IMR-90 (cell line): Measurements from ENCODE around the gene CLEC1A. TPM values are rescaled to one million over a fixed set of nuclear protein-coding genes. Genes with fewer than 3 reads are reported as not detected.

Experiments used
- ATAC-seq: fragments of 200-7000 bp; cut with Tn5 transposase; 2 replicates; pipeline ENCODE4 v1.9.1; 2020; ENCODE audit warnings: low read depth, mild to moderate bottlenecking, moderate library complexity
- BruUV-seq: library from RNA; stranded (reverse); fragments of 400-500 nt; replicated peaks from 2 replicates; lab custom pipeline; 2021; lab: Mats Ljungman, UMichigan
- CTCF ChIA-PET: fragments of 300-600 bp; formaldehyde crosslinking; extraction: SDS; loops from one replicate; lab custom pipeline; 2021; ENCODE audit warnings: antibody characterized with exemption; lab: Yijun Ruan, JAX
- POLR2A ChIA-PET: fragments of 300-600 bp; sonication (Branson Sonifier 250); formaldehyde crosslinking; loops from one replicate; lab custom pipeline; 2022; ENCODE audit warnings: antibody characterized with exemption; ENCODE audit not compliant: unreplicated experiment; lab: Charles Lee
- DNase-seq: peaks from one replicate; pipeline ENCODE4 v3.0.0; 2013
- H2AFZ ChIP-seq: replicated peaks from 2 replicates; pipeline ENCODE3; 2013; ENCODE audit warnings: low read length, mild to moderate bottlenecking; ENCODE audit not compliant: poor library complexity
- H2AK5ac ChIP-seq: 2 replicates; pipeline ENCODE4 v1.6.1; 2013; ENCODE audit warnings: low read depth, low read length, inconsistent platforms
- H2AK9ac ChIP-seq: replicated peaks from 2 replicates; pipeline ENCODE3; 2013; ENCODE audit warnings: mild to moderate bottlenecking, low read depth, low read length, moderate library complexity; ENCODE audit not compliant: poor library complexity
- H2BK120ac ChIP-seq: 2 replicates; pipeline ENCODE4 v1.6.1; 2013; ENCODE audit warnings: low read depth, low read length, inconsistent platforms
- H2BK15ac ChIP-seq: 3 replicates; pipeline ENCODE4 v1.6.1; 2013; ENCODE audit warnings: low read depth, low read length, inconsistent platforms
- H2BK20ac ChIP-seq: 2 replicates; pipeline ENCODE4 v1.6.1; 2013; ENCODE audit warnings: low read depth, mild to moderate bottlenecking, inconsistent platforms, low read length, moderate library complexity
- H2BK5ac ChIP-seq: 2 replicates; pipeline ENCODE4 v1.6.1; 2013; ENCODE audit warnings: mild to moderate bottlenecking, low read depth, low read length, inconsistent platforms; ENCODE audit not compliant: poor library complexity, severe bottlenecking
- H3K14ac ChIP-seq: replicated peaks from 2 replicates; pipeline ENCODE4 v1.6.1; 2013; ENCODE audit warnings: low read depth, low read length, inconsistent platforms
- H3K18ac ChIP-seq: 2 replicates; pipeline ENCODE4 v1.6.1; 2013; ENCODE audit warnings: low read depth, low read length, control low read depth
- H3K23ac ChIP-seq: 2 replicates; pipeline ENCODE4 v1.6.1; 2013; ENCODE audit warnings: low read depth, low read length, inconsistent platforms
- H3K27ac ChIP-seq: 2 replicates; pipeline ENCODE4 v1.5.1; 2013; ENCODE audit warnings: mild to moderate bottlenecking, control low read depth, low read length; ENCODE audit not compliant: insufficient read depth
- H3K27me3 ChIP-seq: 2 replicates; pipeline ENCODE4 v1.6.1; 2013; ENCODE audit warnings: low read length; ENCODE audit not compliant: control insufficient read depth, insufficient read depth
- H3K36me3 ChIP-seq: 2 replicates; pipeline ENCODE4 v1.6.1; 2013; ENCODE audit warnings: low read length, mixed read lengths; ENCODE audit not compliant: control insufficient read depth, insufficient read depth
- H3K4ac ChIP-seq: 2 replicates; pipeline ENCODE4 v1.6.1; 2013; ENCODE audit warnings: low read depth, low read length, inconsistent platforms
- H3K4me1 ChIP-seq: 2 replicates; pipeline ENCODE4 v1.6.1; 2013; ENCODE audit warnings: low read length, mixed read lengths; ENCODE audit not compliant: control insufficient read depth, insufficient read depth
- H3K4me2 ChIP-seq: 2 replicates; pipeline ENCODE4 v1.6.1; 2013; ENCODE audit warnings: low read depth, mild to moderate bottlenecking, control low read depth, low read length, moderate library complexity
- H3K4me3 ChIP-seq: 2 replicates; pipeline ENCODE4 v1.5.1; 2013; ENCODE audit warnings: low read depth, mild to moderate bottlenecking, control low read depth, low read length, moderate library complexity; ENCODE audit not compliant: insufficient read depth
- H3K56ac ChIP-seq: 2 replicates; pipeline ENCODE4 v1.6.1; 2013; ENCODE audit warnings: low read length, inconsistent platforms; ENCODE audit not compliant: insufficient read depth; ENCODE audit errors: extremely low read depth
- H3K79me1 ChIP-seq, 2 experiments: 2 replicates each; pipeline ENCODE4 v1.6.1; 2013; ENCODE audit warnings: low read length in 2 of 2, inconsistent platforms in 1 of 2, low read depth in 1 of 2
- H3K9ac ChIP-seq: 2 replicates; pipeline ENCODE4 v1.6.1; 2013; ENCODE audit warnings: low read depth, low read length, control low read depth
- H3K9me1 ChIP-seq: 2 replicates; pipeline ENCODE4 v1.6.1; 2013; ENCODE audit warnings: low read length, inconsistent platforms; ENCODE audit not compliant: insufficient read depth
- H3K9me3 ChIP-seq: 2 replicates; pipeline ENCODE4 v1.6.1; 2013; ENCODE audit warnings: low read length; ENCODE audit not compliant: control insufficient read depth, insufficient read depth
- H4K20me1 ChIP-seq: 2 replicates; pipeline ENCODE4 v1.6.1; 2013; ENCODE audit warnings: low read length, inconsistent platforms; ENCODE audit not compliant: insufficient read depth
- H4K5ac ChIP-seq: 2 replicates; pipeline ENCODE4 v1.6.1; 2013; ENCODE audit warnings: mild to moderate bottlenecking, low read depth, low read length, control low read depth
- H4K8ac ChIP-seq, 2 experiments: 2 replicates each; pipeline ENCODE4 v1.6.1; 2013; ENCODE audit warnings: low read depth in 2 of 2, low read length in 2 of 2, control low read depth in 1 of 2, inconsistent platforms in 1 of 2
- H4K91ac ChIP-seq: 2 replicates; pipeline ENCODE4 v1.6.1; 2013; ENCODE audit warnings: low read depth, low read length, inconsistent platforms; ENCODE audit not compliant: insufficient read depth
- BHLHE40 ChIP-seq: fragments of 150-350 bp; IDR thresholded peaks from 2 replicates; pipeline ENCODE4 v1.6.1; 2016; ENCODE audit warnings: mild to moderate bottlenecking, low read depth, low read length
- CHD1 ChIP-seq: IDR thresholded peaks from 2 replicates; pipeline ENCODE4 v1.6.1; 2012; ENCODE audit warnings: low read depth, low read length, improper control_type of control experiment
- ELK1 ChIP-seq: fragments of 150-350 bp; IDR thresholded peaks from 2 replicates; pipeline ENCODE4 v1.6.1; 2016; ENCODE audit warnings: low read depth, mild to moderate bottlenecking, low read length, moderate library complexity, borderline replicate concordance
- MXI1 ChIP-seq: IDR thresholded peaks from 2 replicates; pipeline ENCODE4 v1.6.1; 2012; ENCODE audit warnings: low read depth, mild to moderate bottlenecking, low read length, moderate library complexity, borderline replicate concordance
- NFE2L2 ChIP-seq: fragments of 150-350 bp; IDR thresholded peaks from 2 replicates; pipeline ENCODE4 v1.6.1; 2016; ENCODE audit warnings: low read depth, mild to moderate bottlenecking, low read length
- POLR2A ChIP-seq: IDR thresholded peaks from 2 replicates; pipeline ENCODE4 v1.6.1; 2012; ENCODE audit warnings: mild to moderate bottlenecking, low read depth, low read length
- RAD21 ChIP-seq: IDR thresholded peaks from 2 replicates; pipeline ENCODE4 v1.6.1; 2012; ENCODE audit warnings: low read length, improper control_type of control experiment
- RCOR1 ChIP-seq: IDR thresholded peaks from 2 replicates; pipeline ENCODE4 v1.6.1; 2012; ENCODE audit warnings: mild to moderate bottlenecking, low read length, improper control_type of control experiment; ENCODE audit not compliant: insufficient replicate concordance
- SMC3 ChIP-seq: fragments of 150-350 bp; IDR thresholded peaks from 2 replicates; pipeline ENCODE4 v1.6.1; 2016; ENCODE audit warnings: low read depth, mild to moderate bottlenecking, antibody characterized with exemption, low read length, moderate library complexity
- WGBS, 2 experiments: methylation state at CpG; one replicate each; pipeline versions ENCODE4 v1.1.5 to v1.1.7; 2013; ENCODE audit warnings: missing lambda C conversion rate in 2 of 2; ENCODE audit not compliant: insufficient read length in 1 of 2; ENCODE audit errors: extremely low coverage in 2 of 2; 5-methylcytosine and 5-hydroxymethylcytosine counted together
- dilution Hi-C: fragments of 300-500 bp; cut with HindIII; formaldehyde crosslinking; loops from one replicate; pipeline ENCODE4 v1.14.3; 2018; ENCODE audit warnings: low sequenced_read_pairs; ENCODE audit not compliant: unreplicated experiment
- in situ Hi-C: fragments of 300-500 bp; cut with MboI; formaldehyde crosslinking; loops from 3 replicates; pipeline ENCODE4 v1.14.3; 2019; ENCODE audit warnings: low sequenced_read_pairs, inconsistent platforms, mixed read lengths
- intact Hi-C: fragments of 100-400 bp; cut with micrococcal nuclease; formaldehyde crosslinking; loops from 2 replicates; pipeline ENCODE4 v1.10.0; 2022
- polyA plus RNA-seq, 3 experiments: library from polyadenylated mRNA; depleted of rRNA; stranded (reverse); fragments of >200 nt; gene quantifications; 2 replicates each; pipeline ENCODE4 v1.2.3, GENCODE V29; 2012; ENCODE audit warnings: low replicate concordance in 1 of 3
- total RNA-seq: library from RNA; depleted of rRNA; stranded (reverse); fragments of >200 nt; gene quantifications from 2 replicates; pipeline ENCODE4 v1.2.3, GENCODE V29; 2012

CLEC1A gene
- total and polyA plus RNA-seq, 2 of the 4 experiments (the other 2 are of a cell fraction): not detected

GRCh38 chr12:10030446-10030845, 68.3 kb downstream of the CLEC1A start, which contains the start of gene CLEC9A:
Gene CLEC9A, plus strand, starts transcription at chr12:10030682. Its CDS starts 22,006 bp downstream, at chr12:10052688.
- intact Hi-C loops: loop anchor here (5.0 kb wide), 1 partner anchor 278 kb away; no protein-coding TSS in a partner anchor
- Histone ChIP-seq H2BK5ac (peak within 1 kb of the TSS; percentile 86), H3K9me1 (0 out of 2 replicates have a peak, but pooled peaks cover 7% of the 10 kb centered on the region), H3K23ac (peak within 1 kb of the TSS; percentile 46), H3K4me1 (no peaks in the 10 kb centered on the region; the same call in 1 of the 2 replicates), H4K8ac (peak within 1 kb of the TSS; percentile 72 to 84), H2AFZ (peak within 1 kb of the TSS; percentile 17), H2BK120ac (peak within 1 kb of the TSS; percentile 94), H3K14ac (peak within 1 kb of the TSS; percentile 58), H3K27ac (peak within 1 kb of the TSS; percentile 55), H3K9ac (no peak within 1 kb of the TSS), H2BK20ac (peak within 1 kb of the TSS; percentile 90), H4K20me1 (no peaks in the 10 kb centered on the region), H3K4me2 (peak within 1 kb of the TSS; percentile 8; the same call in 1 of the 2 replicates), H2BK15ac (peak within 1 kb of the TSS; percentile 78), H3K27me3 (no peaks in the 10 kb centered on the region), H2AK9ac (no peak within 1 kb of the TSS), H4K91ac (peak within 1 kb of the TSS; percentile 85), H3K4ac (peak within 1 kb of the TSS; percentile 95), H4K5ac (peak within 1 kb of the TSS; percentile 73; the same call in 1 of the 2 replicates), H3K18ac (peak within 1 kb of the TSS; percentile 94; the same call in 1 of the 2 replicates), H3K79me1 (no peaks in the 10 kb centered on the region), H2AK5ac (peak within 1 kb of the TSS; percentile 95), H3K4me3 (no peak within 1 kb of the TSS), H3K9me3 (no peaks in the 10 kb centered on the region), H3K36me3 (no peaks in the 10 kb centered on the region), H3K56ac (peak within 1 kb of the TSS; percentile 74)
- DNase-seq (no peak), ATAC-seq (no peak)
- POLR2A ChIA-PET: no interaction called here
- CTCF ChIA-PET: interaction anchor here (1.1 to 1.5 kb wide), 2 partner anchors 21 to 233 kb away, joined by 3 to 4 read pairs; no protein-coding TSS in a partner anchor
- TF ChIP-seq RCOR1: no peak
- no peak for TF ChIP-seq CHD1
- TF ChIP-seq POLR2A: no peak
- TF ChIP-seq SMC3: no peak
- no peak for TF ChIP-seq MXI1
- no peak for TF ChIP-seq ELK1
- TF ChIP-seq NFE2L2: no peak
- no peak for TF ChIP-seq BHLHE40
- TF ChIP-seq RAD21: no peak
- in situ Hi-C loops: no loop called here
- no TSS peak for BruUV-seq
- no CpG with 5 or more reads among the region's 14 CpGs for WGBS, 2 experiments
- dilution Hi-C loops: no loop called here
